GM19467 (cell line): ENCODE data around the gene SIRT4.

Experiments used
- ATAC-seq: cut with Tn5 transposase; IDR thresholded peaks from one replicate; pipeline ENCODE4 v1.9.1; 2021; ENCODE audit warnings: mild to moderate bottlenecking, moderate library complexity; ENCODE audit not compliant: unreplicated experiment

Gene SIRT4

GRCh38 chr12:120278137-120279069, 23.7 kb upstream of the SIRT4 start:
- no peak for ATAC-seq

GRCh38 chr12:120283318-120283717, 18.8 kb upstream of the SIRT4 start:
- ATAC-seq: no peak

- no peak for ATAC-seq
Measured at GRCh38 chr12:120284381-120284780, 17.7 kb upstream of the SIRT4 start.

GRCh38 chr12:120286768-120287490, 15.2 kb upstream of the SIRT4 start:
- ATAC-seq: no peak

GRCh38 chr12:120287491-120287890, 14.6 kb upstream of the SIRT4 start:
- ATAC-seq: no peak

GRCh38 chr12:120290609-120291305, 11.4 kb upstream of the SIRT4 start:
- ATAC-seq: no peak

- no peak for ATAC-seq
Measured at GRCh38 chr12:120292411-120292660, 9.8 kb upstream of the SIRT4 start.

- peak; percentile 42 for ATAC-seq
Measured at GRCh38 chr12:120292661-120293531, 9.2 kb upstream of the SIRT4 start, which contains the start of gene RNU4-1. RNU4-1 (minus strand) TSS chr12:120293237.

GRCh38 chr12:120314220-120314619, 12.1 kb downstream of the SIRT4 start:
- ATAC-seq: no peak

- ATAC-seq: no peak
Measured at GRCh38 chr12:120316798-120317223, 14.7 kb downstream of the SIRT4 start.

GRCh38 chr12:120317224-120318105, 15.3 kb downstream of the SIRT4 start:
- peak; percentile 96 for ATAC-seq

GRCh38 chr12:120321382-120322202, 19.5 kb downstream of the SIRT4 start:
- ATAC-seq: no peak

GRCh38 chr12:120323772-120324171, 21.7 kb downstream of the SIRT4 start:
- no peak for ATAC-seq

- no peak for ATAC-seq
Measured at GRCh38 chr12:120324841-120325417, 22.8 kb downstream of the SIRT4 start.

- ATAC-seq: no peak
Measured at GRCh38 chr12:120327593-120327992, 25.5 kb downstream of the SIRT4 start, which contains the start of gene PLA2G1B. PLA2G1B (minus strand) TSS chr12:120327779; CDS start chr12:120327753, 26 bp downstream.

GRCh38 chr12:120328228-120328627, 26.1 kb downstream of the SIRT4 start:
- no peak for ATAC-seq

- no peak for ATAC-seq
Measured at GRCh38 chr12:120331390-120331789, 29.3 kb downstream of the SIRT4 start.

- no peak for ATAC-seq
Measured at GRCh38 chr12:120332041-120332440, 29.9 kb downstream of the SIRT4 start.
